ENCODE results near the gene TREM1. TPM values are rescaled to one million over a fixed set of nuclear protein-coding genes. Genes with fewer than 3 reads are reported as not detected.
A peak's percentile ranks its signal among the peaks of the same experiment; 100 is the strongest.

The TREM1 gene
- total RNA-seq, 1 donor from 2014 or later, result 0.38 TPM

- no peak for DNase-seq (ENCODE audit: low spot score)
- Mint-ChIP-seq H3K4me1 (ENCODE audit: unreplicated experiment) (peaks cover 18% of the 10 kb centered on the region), H3K27me3 (ENCODE audit: unreplicated experiment) (peaks cover 4% of the 10 kb centered on the region), H3K27ac (ENCODE audit: unreplicated experiment) (no peak overlapping the region), H3K9me3 (ENCODE audit: unreplicated experiment) (no peaks in the 10 kb centered on the region), H3K4me3 (ENCODE audit: unreplicated experiment) (no peak overlapping the region), H3K36me3 (ENCODE audit: low read depth, unreplicated experiment) (no peaks in the 10 kb centered on the region)
- no peak for TF ChIP-seq CTCF (IDR thresholded peaks at IDR 0.05; ENCODE audit: unreplicated experiment)
Measured at GRCh38 chr6:41315943-41316620, 29.6 kb upstream of the TREM1 start.

GRCh38 chr6:41315203-41315602, 28.7 kb upstream of the TREM1 start:
- no peaks in the 10 kb centered on the region for H3K36me3 Mint-ChIP-seq (ENCODE audit: low read depth, unreplicated experiment)
- no peak overlapping the region for H3K27ac Mint-ChIP-seq (ENCODE audit: unreplicated experiment)
- peaks cover 4% of the 10 kb centered on the region for H3K27me3 Mint-ChIP-seq (ENCODE audit: unreplicated experiment)
- TF ChIP-seq CTCF (IDR thresholded peaks at IDR 0.05; ENCODE audit: unreplicated experiment), result no peak
- no peak overlapping the region for H3K4me3 Mint-ChIP-seq (ENCODE audit: unreplicated experiment)
- peaks cover 18% of the 10 kb centered on the region for H3K4me1 Mint-ChIP-seq (ENCODE audit: unreplicated experiment)
- H3K9me3 Mint-ChIP-seq (ENCODE audit: unreplicated experiment), result no peaks in the 10 kb centered on the region
- no peak for DNase-seq (ENCODE audit: low spot score)

GRCh38 chr6:41306187-41306854, 19.8 kb upstream of the TREM1 start:
- Mint-ChIP-seq H3K27ac (ENCODE audit: unreplicated experiment) (no peak overlapping the region), H3K4me1 (ENCODE audit: unreplicated experiment) (peaks cover 21% of the 10 kb centered on the region)

GRCh38 chr6:41302638-41303037, 16.2 kb upstream of the TREM1 start:
- Mint-ChIP-seq H3K9me3 (ENCODE audit: unreplicated experiment) (no peaks in the 10 kb centered on the region), H3K27me3 (ENCODE audit: unreplicated experiment) (no peaks in the 10 kb centered on the region), H3K36me3 (ENCODE audit: low read depth, unreplicated experiment) (no peaks in the 10 kb centered on the region), H3K4me1 (ENCODE audit: unreplicated experiment) (peaks cover 3% of the 10 kb centered on the region), H3K4me3 (ENCODE audit: unreplicated experiment) (no peak overlapping the region), H3K27ac (ENCODE audit: unreplicated experiment) (no peak overlapping the region)
- no peak for TF ChIP-seq CTCF (IDR thresholded peaks at IDR 0.05; ENCODE audit: unreplicated experiment)
- no peak for DNase-seq (ENCODE audit: low spot score)

More at GRCh38 chr6:41306187-41306854, 19.8 kb upstream of the TREM1 start:
- Mint-ChIP-seq H3K9me3 (ENCODE audit: unreplicated experiment) (no peaks in the 10 kb centered on the region), H3K4me3 (ENCODE audit: unreplicated experiment) (no peak overlapping the region), H3K27me3 (ENCODE audit: unreplicated experiment) (no peaks in the 10 kb centered on the region), H3K36me3 (ENCODE audit: low read depth, unreplicated experiment) (no peaks in the 10 kb centered on the region)
- peak; percentile 82 for TF ChIP-seq CTCF (IDR thresholded peaks at IDR 0.05; ENCODE audit: unreplicated experiment)
- peak; percentile 58 for DNase-seq (ENCODE audit: low spot score)

Data from endothelial cell (in vitro differentiated cells).